Gastrocnemius medialis (tissue), 4 donors: ENCODE results near the gene DGKZ.

Experiments
- POLR2A ChIP-seq, 2 donors: fragments of 450-650 bp; IDR thresholded peaks; one replicate each; pipeline ENCODE4 v1.6.1; 2017; ENCODE audit warnings: antibody characterized with exemption in 2 of 2, mild to moderate bottlenecking in 2 of 2, moderate library complexity in 2 of 2
- TF ChIP-seq, protein P1 (sequence below), 5 experiments: fragments of 450-650 bp in 3 of 5; fragments of 200-600 bp in 2 of 5; sonication (generic) in 2 of 5; IDR thresholded peaks in 4 of 5; conservative IDR thresholded peaks in 1 of 5; 1 replicate in 4 of 5; 2 replicates in 1 of 5; pipeline ENCODE4 v1.5.1; 2016 to 2019; ENCODE audit warnings: antibody characterized with exemption in 5 of 5, mild to moderate bottlenecking in 3 of 5, moderate library complexity in 3 of 5

DNA sequence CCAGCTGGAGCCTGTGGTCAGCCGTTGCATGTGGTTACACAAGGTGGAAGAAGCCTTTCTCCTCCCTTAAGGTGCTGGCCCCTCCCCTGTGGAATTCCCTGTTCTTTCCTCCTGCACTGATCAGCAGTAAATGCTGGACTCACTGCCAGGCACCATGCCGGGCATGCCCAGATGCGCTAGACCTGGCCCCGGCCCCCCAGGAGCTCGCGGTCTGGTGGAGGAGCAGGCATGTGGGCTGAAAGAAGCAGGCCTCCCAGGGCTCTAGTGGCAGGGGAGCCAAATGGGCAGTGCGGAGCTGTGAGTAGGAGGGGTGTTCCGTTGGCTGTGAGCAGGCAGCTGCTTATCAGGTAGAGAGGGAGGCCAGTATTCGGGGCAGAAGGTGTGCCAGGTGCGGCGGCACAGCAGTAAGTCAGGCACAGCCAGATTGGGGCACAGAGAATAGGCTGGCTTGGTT, 10.2 kb downstream of the DGKZ start:
- TF ChIP-seq, protein P1, sequence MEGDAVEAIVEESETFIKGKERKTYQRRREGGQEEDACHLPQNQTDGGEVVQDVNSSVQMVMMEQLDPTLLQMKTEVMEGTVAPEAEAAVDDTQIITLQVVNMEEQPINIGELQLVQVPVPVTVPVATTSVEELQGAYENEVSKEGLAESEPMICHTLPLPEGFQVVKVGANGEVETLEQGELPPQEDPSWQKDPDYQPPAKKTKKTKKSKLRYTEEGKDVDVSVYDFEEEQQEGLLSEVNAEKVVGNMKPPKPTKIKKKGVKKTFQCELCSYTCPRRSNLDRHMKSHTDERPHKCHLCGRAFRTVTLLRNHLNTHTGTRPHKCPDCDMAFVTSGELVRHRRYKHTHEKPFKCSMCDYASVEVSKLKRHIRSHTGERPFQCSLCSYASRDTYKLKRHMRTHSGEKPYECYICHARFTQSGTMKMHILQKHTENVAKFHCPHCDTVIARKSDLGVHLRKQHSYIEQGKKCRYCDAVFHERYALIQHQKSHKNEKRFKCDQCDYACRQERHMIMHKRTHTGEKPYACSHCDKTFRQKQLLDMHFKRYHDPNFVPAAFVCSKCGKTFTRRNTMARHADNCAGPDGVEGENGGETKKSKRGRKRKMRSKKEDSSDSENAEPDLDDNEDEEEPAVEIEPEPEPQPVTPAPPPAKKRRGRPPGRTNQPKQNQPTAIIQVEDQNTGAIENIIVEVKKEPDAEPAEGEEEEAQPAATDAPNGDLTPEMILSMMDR (IDR thresholded peaks at IDR 0.05 in 4 of 5, conservative IDR thresholded peaks at IDR 0.05 in 1 of 5), result no peak
- TF ChIP-seq POLR2A (IDR thresholded peaks at IDR 0.05), result no peak
